Sigmoid colon (tissue), 4 donors: Measurements from ENCODE around the gene TESMIN.

ENCODE experiments used
- EP300 ChIP-seq, 4 donors: sonication (generic); formaldehyde crosslinking; IDR thresholded peaks; one replicate each; pipeline ENCODE4 v1.6.1; 2017; ENCODE audit warnings: antibody characterized with exemption in 4 of 4
- POLR2A ChIP-seq, 2 donors: fragments of 450-650 bp; IDR thresholded peaks; one replicate each; pipeline ENCODE4 v1.6.1; 2016; ENCODE audit warnings: antibody characterized with exemption in 2 of 2, mild to moderate bottlenecking in 2 of 2, moderate library complexity in 2 of 2
- TF ChIP-seq, protein P1 (sequence below), 4 experiments: fragments of 450-650 bp in 3 of 4; fragments of 200-600 bp in 1 of 4; IDR thresholded peaks; one replicate each; pipeline ENCODE4 v1.5.1; 2016 to 2019; ENCODE audit warnings: antibody characterized with exemption in 4 of 4, mild to moderate bottlenecking in 3 of 4, moderate library complexity in 2 of 4

DNA sequence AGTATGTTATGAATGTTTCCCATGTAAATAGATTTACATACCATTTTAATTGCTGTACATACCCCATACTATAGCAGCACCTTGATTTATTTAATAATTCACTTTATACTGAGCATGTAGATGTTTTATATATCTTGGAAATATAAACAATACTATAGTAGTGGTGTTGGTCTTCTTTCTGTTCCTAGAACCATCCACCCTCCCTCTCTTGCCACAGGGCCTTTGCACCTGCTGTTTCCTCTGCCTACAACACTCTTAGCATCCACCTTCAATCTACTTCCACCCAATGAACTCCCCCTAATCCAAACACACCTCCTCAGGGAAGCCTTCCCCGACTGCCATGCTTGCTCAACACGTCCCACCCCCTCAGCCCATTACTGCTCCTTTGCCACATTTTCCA lies 30.2 kb downstream of the TESMIN start:
- TF ChIP-seq EP300 (IDR thresholded peaks at IDR 0.05) (no peak), POLR2A (IDR thresholded peaks at IDR 0.05) (no peak)
- TF ChIP-seq, protein P1, sequence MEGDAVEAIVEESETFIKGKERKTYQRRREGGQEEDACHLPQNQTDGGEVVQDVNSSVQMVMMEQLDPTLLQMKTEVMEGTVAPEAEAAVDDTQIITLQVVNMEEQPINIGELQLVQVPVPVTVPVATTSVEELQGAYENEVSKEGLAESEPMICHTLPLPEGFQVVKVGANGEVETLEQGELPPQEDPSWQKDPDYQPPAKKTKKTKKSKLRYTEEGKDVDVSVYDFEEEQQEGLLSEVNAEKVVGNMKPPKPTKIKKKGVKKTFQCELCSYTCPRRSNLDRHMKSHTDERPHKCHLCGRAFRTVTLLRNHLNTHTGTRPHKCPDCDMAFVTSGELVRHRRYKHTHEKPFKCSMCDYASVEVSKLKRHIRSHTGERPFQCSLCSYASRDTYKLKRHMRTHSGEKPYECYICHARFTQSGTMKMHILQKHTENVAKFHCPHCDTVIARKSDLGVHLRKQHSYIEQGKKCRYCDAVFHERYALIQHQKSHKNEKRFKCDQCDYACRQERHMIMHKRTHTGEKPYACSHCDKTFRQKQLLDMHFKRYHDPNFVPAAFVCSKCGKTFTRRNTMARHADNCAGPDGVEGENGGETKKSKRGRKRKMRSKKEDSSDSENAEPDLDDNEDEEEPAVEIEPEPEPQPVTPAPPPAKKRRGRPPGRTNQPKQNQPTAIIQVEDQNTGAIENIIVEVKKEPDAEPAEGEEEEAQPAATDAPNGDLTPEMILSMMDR (IDR thresholded peaks at IDR 0.05): no peak
